ENCODE measurements around the gene RTF1. TPM values are rescaled to one million over a fixed set of nuclear protein-coding genes. Genes with fewer than 3 reads are reported as not detected.

Gene RTF1
- total RNA-seq, 1 experiment from 2014 or later, result 49.5 TPM

DNA sequence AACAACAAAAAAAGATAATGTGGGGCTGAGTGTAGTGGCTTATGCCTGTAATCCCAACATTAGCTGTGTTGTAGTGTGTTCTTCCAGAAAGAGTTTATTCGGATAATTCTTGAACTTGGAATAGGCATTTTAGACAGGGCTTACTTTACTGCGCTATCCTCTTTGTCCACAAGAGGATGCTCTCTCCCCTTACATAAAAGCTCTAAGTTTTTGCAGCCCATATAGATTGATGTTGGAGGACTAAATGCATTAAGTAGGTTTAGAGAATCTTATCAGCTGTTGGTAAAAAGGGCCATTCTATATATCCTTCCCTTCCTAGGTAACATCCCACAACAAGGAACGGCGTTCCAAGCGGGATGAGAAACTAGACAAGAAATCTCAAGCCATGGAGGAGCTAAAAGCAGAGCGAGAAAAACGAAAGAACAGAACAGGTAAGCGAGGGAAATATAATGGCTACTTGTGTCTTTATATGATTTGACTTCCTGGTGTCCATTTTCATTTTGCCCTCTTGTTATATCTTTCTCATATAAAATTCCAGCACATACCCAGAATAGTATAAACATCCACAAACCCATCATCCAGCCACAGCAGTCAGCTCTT is 49.0 kb downstream of the RTF1 start:
- Histone ChIP-seq H3K27me3 (ENCODE audit: insufficient read depth, low read length) (no peaks in the 10 kb centered on the region), H2BK20ac (ENCODE audit: low read depth, low read length, poor library complexity, severe bottlenecking) (no peak overlapping the region), H3K27ac (ENCODE audit: insufficient read length, low read depth, low read length) (no peak overlapping the region), H3K18ac (ENCODE audit: insufficient read length, low read depth, low read length) (no peak overlapping the region), H4K91ac (ENCODE audit: insufficient read length, low read depth, low read length) (no peak overlapping the region), H3K9ac (ENCODE audit: extremely low read depth, insufficient read length, low read length) (no peak overlapping the region), H2BK5ac (ENCODE audit: insufficient read length, low read length) (no peak overlapping the region), H4K20me1 (ENCODE audit: control insufficient read depth, insufficient read depth, insufficient read length) (no peaks in the 10 kb centered on the region), H4K5ac (ENCODE audit: insufficient read length, low read depth, low read length) (no peak overlapping the region), H4K8ac (replicated peaks; ENCODE audit: insufficient read length, low read depth, low read length) (no peak overlapping the region), H3K9me3 (ENCODE audit: control insufficient read depth, low read depth, low read length) (no peaks in the 10 kb centered on the region), H3K79me2 (ENCODE audit: insufficient read depth, low read length) (no peaks in the 10 kb centered on the region), H2BK12ac (ENCODE audit: insufficient read length, low read depth, low read length) (no peak overlapping the region), H2AK5ac (ENCODE audit: insufficient read length, low read length) (no peak overlapping the region), H3K4me1 (ENCODE audit: insufficient read depth, low read length) (no peaks in the 10 kb centered on the region), H3T11ph (ENCODE audit: low read length) (no peak overlapping the region), H3K23me2 (ENCODE audit: insufficient read length, low read depth, low read length, poor library complexity, severe bottlenecking) (no peaks in the 10 kb centered on the region), H3K4me2 (ENCODE audit: insufficient read depth, insufficient read length, low read length) (no peak overlapping the region), H2AFZ (ENCODE audit: low read length) (no peak overlapping the region), H2BK120ac (ENCODE audit: low read depth, low read length, poor library complexity, severe bottlenecking) (no peak overlapping the region), H2BK15ac (ENCODE audit: low read depth, low read length) (no peak overlapping the region), H3K23ac (ENCODE audit: insufficient read length, low read depth, low read length) (no peak overlapping the region), H3K4ac (ENCODE audit: low read depth, low read length) (no peak overlapping the region), H3K79me1 (ENCODE audit: insufficient read depth, low read depth, low read length, poor library complexity, severe bottlenecking) (no peaks in the 10 kb centered on the region), H3K56ac (ENCODE audit: insufficient read length, low read depth, low read length) (no peak overlapping the region), H3K14ac (ENCODE audit: insufficient read depth, low read length) (no peak overlapping the region)
- Mint-ChIP-seq H3K36me3 (ENCODE audit: insufficient read depth in 1 of 3, low read depth in 3 of 3) (peaks cover 40 to 75% (median 70%) of the 10 kb centered on the region in 3 experiments; a peak in 6 of 7 replicates), H3K27ac (no peak overlapping the region; a peak in 1 of 7 replicates), H3K4me3 (no peak overlapping the region), H3K27me3 (ENCODE audit: low read depth) (no peaks in the 10 kb centered on the region), H3K4me1 (no peaks in the 10 kb centered on the region), H3K9me3 (no peaks in the 10 kb centered on the region)
- no peak for DNase-seq
- no CpG with 5 or more reads among the region's 8 CpGs for WGBS (ENCODE audit: extremely low coverage, insufficient read length, low lambda C conversion rate)
- TF ChIP-seq, protein P1, sequence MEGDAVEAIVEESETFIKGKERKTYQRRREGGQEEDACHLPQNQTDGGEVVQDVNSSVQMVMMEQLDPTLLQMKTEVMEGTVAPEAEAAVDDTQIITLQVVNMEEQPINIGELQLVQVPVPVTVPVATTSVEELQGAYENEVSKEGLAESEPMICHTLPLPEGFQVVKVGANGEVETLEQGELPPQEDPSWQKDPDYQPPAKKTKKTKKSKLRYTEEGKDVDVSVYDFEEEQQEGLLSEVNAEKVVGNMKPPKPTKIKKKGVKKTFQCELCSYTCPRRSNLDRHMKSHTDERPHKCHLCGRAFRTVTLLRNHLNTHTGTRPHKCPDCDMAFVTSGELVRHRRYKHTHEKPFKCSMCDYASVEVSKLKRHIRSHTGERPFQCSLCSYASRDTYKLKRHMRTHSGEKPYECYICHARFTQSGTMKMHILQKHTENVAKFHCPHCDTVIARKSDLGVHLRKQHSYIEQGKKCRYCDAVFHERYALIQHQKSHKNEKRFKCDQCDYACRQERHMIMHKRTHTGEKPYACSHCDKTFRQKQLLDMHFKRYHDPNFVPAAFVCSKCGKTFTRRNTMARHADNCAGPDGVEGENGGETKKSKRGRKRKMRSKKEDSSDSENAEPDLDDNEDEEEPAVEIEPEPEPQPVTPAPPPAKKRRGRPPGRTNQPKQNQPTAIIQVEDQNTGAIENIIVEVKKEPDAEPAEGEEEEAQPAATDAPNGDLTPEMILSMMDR (conservative IDR thresholded peaks at IDR 0.05), result peak; percentile 93
